Measurements from ENCODE around the gene ANO6. TPM values are rescaled to one million over a fixed set of nuclear protein-coding genes. Genes with fewer than 3 reads are reported as not detected.

The ANO6 gene
- total and polyA plus RNA-seq, 11 donors: 9.0 to 57.2 (median 46.0) TPM

DNA sequence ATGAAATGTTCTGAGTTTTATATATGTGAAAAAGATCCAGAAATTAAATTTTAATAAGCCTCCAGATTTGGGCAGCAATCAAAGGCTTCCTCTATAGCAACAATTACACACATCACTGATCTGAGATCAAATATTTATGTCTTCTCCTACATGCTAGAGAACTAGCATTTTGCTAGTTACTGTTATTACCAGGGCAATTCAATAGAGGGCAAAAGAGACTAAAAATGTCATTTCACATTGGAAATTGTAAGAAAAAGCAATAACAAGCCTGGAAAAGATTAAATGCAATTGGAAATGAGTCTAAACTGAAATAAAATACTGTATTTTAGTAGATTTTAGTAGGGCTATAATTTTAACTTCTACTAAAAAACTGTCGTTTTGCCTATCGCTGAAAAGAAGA, 32.6 kb upstream of the ANO6 start:
- ATAC-seq (no peak), DNase-seq (no peak)
- Histone ChIP-seq H3K9me3 (peaks cover 2 to 20% (median 15%) of the 10 kb centered on the region in 12 donors), H3K4me3 (no peak overlapping the region), H3K27ac (no peak overlapping the region), H3K36me3 (no peaks in the 10 kb centered on the region), H3K4me1 (peaks cover 0 to 14% (median 0%) of the 10 kb centered on the region in 12 donors), H3K27me3 (no peaks in the 10 kb centered on the region)
- intact Hi-C loops (cut with DNase I): loop anchor here in 5 of 10 donors (5.0 to 10.0 kb wide), 3 partner anchors 202 to 562 kb away; no protein-coding TSS in a partner anchor
- WGBS, 4 donors: 61 to 70% (median 63%) methylated on average over 2 of the region's 2 CpGs
- no peak for TF ChIP-seq POLR2A (IDR thresholded peaks at IDR 0.05)
- TF ChIP-seq, protein P1, sequence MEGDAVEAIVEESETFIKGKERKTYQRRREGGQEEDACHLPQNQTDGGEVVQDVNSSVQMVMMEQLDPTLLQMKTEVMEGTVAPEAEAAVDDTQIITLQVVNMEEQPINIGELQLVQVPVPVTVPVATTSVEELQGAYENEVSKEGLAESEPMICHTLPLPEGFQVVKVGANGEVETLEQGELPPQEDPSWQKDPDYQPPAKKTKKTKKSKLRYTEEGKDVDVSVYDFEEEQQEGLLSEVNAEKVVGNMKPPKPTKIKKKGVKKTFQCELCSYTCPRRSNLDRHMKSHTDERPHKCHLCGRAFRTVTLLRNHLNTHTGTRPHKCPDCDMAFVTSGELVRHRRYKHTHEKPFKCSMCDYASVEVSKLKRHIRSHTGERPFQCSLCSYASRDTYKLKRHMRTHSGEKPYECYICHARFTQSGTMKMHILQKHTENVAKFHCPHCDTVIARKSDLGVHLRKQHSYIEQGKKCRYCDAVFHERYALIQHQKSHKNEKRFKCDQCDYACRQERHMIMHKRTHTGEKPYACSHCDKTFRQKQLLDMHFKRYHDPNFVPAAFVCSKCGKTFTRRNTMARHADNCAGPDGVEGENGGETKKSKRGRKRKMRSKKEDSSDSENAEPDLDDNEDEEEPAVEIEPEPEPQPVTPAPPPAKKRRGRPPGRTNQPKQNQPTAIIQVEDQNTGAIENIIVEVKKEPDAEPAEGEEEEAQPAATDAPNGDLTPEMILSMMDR (IDR thresholded peaks at IDR 0.05): peak in 11 of 12 donors; percentile 25 to 65 (median 43)

GRCh38 chr12:45184147-45184963, 31.5 kb upstream of the ANO6 start:
- Histone ChIP-seq H3K4me3 (no peak overlapping the region), H3K27me3 (no peaks in the 10 kb centered on the region), H3K9me3 (peaks cover 0 to 9% (median 4%) of the 10 kb centered on the region in 12 donors), H3K27ac (no peak overlapping the region), H3K4me1 (peaks cover 0 to 14% (median 0%) of the 10 kb centered on the region in 12 donors), H3K36me3 (no peaks in the 10 kb centered on the region)
- TF ChIP-seq, protein P1 (IDR thresholded peaks at IDR 0.05): no peak
- TF ChIP-seq POLR2A (IDR thresholded peaks at IDR 0.05): no peak
- DNase-seq: no peak
- 82 to 87% (median 85%) methylated on average over 6 of the region's 6 CpGs for WGBS, 4 donors
- intact Hi-C loops (cut with DNase I): loop anchor here in 5 of 10 donors (5.0 to 10.0 kb wide), 3 partner anchors 200 to 560 kb away; no protein-coding TSS in a partner anchor
- no peak for ATAC-seq

GRCh38 chr12:45186762-45187161, 29.1 kb upstream of the ANO6 start:
- no peaks in the 10 kb centered on the region for H3K27me3 ChIP-seq
- peaks cover 0 to 18% (median 2%) of the 10 kb centered on the region in 12 donors for H3K4me1 ChIP-seq
- H3K36me3 ChIP-seq: no peaks in the 10 kb centered on the region
- intact Hi-C loops (cut with DNase I): loop anchor here in 2 of 10 donors (10.0 kb wide), 2 partner anchors 198 to 558 kb away; no protein-coding TSS in a partner anchor
- ATAC-seq (no peak), DNase-seq (no peak)
- 77 to 91% (median 83%) methylated on average over 2 of the region's 2 CpGs for WGBS, 4 donors
- H3K27ac ChIP-seq: no peak overlapping the region
- no peaks in the 10 kb centered on the region for H3K9me3 ChIP-seq
- no peak overlapping the region for H3K4me3 ChIP-seq
- TF ChIP-seq, protein P1 (IDR thresholded peaks at IDR 0.05): no peak
- no peak for TF ChIP-seq POLR2A (IDR thresholded peaks at IDR 0.05)

GRCh38 chr12:45189766-45190403, 26.0 kb upstream of the ANO6 start:
- ATAC-seq (no peak), DNase-seq (no peak)
- Histone ChIP-seq H3K9me3 (no peaks in the 10 kb centered on the region), H3K4me1 (peaks cover 0 to 17% (median 9%) of the 10 kb centered on the region in 12 donors), H3K27me3 (no peaks in the 10 kb centered on the region), H3K36me3 (no peaks in the 10 kb centered on the region), H3K27ac (no peak overlapping the region), H3K4me3 (no peak overlapping the region)
- intact Hi-C loops (cut with DNase I): loop anchor here in 2 of 10 donors (10.0 kb wide), 2 partner anchors 195 to 555 kb away; no protein-coding TSS in a partner anchor
- 93 to 100% (median 97%) methylated on average over 1 of the region's 1 CpG for WGBS, 4 donors
- TF ChIP-seq, protein P1 (IDR thresholded peaks at IDR 0.05): no peak
- TF ChIP-seq POLR2A (IDR thresholded peaks at IDR 0.05): no peak
